ENCODE data around the gene EIF2D.
A peak's percentile ranks its signal among the peaks of the same experiment; 100 is the strongest.

The EIF2D gene, protein sequence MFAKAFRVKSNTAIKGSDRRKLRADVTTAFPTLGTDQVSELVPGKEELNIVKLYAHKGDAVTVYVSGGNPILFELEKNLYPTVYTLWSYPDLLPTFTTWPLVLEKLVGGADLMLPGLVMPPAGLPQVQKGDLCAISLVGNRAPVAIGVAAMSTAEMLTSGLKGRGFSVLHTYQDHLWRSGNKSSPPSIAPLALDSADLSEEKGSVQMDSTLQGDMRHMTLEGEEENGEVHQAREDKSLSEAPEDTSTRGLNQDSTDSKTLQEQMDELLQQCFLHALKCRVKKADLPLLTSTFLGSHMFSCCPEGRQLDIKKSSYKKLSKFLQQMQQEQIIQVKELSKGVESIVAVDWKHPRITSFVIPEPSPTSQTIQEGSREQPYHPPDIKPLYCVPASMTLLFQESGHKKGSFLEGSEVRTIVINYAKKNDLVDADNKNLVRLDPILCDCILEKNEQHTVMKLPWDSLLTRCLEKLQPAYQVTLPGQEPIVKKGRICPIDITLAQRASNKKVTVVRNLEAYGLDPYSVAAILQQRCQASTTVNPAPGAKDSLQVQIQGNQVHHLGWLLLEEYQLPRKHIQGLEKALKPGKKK

DNA sequence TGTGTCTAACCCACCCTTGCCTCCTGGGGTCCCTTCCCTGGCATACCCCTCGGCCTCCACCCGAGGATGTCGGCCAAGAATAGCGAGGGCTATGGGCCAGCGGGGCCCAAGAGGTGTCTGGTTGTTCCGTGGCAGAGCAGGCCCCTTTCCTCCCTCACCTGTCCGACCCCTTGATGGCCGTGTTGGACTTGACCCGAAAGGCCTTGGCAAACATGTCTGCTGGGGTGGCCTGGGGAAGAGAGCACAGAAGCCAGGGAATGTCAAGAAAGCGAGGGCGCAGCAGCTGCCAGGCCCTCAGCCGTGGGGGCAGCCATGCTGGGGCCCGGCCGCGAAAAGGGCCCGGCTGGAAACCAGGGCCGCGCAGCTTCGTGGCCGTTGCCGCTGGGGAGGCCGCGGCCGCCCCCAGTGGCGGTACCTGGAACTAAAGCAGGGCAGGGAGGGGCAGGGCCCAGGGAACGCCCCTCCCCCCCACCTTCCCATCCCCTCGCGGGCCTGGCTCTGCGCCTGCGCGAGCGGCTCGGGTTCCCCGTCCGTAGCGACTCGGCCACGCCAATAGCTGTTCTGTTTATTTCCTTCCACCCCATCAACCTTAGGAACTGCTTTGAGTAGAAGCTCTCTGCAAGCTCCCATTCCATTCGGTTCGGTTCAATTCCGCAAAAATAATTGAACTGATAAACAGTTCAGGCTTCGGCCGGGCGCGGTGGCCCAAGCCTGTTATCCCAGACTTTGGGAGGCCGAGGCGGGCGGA is at the start of gene EIF2D:
Gene EIF2D, minus strand, starts transcription at position 337 of the 748 bp plus-strand sequence. Its CDS starts 123 bp downstream, at position 214.
- H3K27me3 ChIP-seq (ENCODE audit: insufficient read depth, low read depth, severe bottlenecking): no peaks in the 10 kb centered on the region
- peak within 1 kb of the TSS; percentile 92 for H3K27ac ChIP-seq
- peaks cover 26% of the 10 kb centered on the region for H3K36me3 ChIP-seq
- H3K4me3 ChIP-seq (ENCODE audit: low read depth, low read length): peak within 1 kb of the TSS; percentile 83
- TF ChIP-seq, protein P1, sequence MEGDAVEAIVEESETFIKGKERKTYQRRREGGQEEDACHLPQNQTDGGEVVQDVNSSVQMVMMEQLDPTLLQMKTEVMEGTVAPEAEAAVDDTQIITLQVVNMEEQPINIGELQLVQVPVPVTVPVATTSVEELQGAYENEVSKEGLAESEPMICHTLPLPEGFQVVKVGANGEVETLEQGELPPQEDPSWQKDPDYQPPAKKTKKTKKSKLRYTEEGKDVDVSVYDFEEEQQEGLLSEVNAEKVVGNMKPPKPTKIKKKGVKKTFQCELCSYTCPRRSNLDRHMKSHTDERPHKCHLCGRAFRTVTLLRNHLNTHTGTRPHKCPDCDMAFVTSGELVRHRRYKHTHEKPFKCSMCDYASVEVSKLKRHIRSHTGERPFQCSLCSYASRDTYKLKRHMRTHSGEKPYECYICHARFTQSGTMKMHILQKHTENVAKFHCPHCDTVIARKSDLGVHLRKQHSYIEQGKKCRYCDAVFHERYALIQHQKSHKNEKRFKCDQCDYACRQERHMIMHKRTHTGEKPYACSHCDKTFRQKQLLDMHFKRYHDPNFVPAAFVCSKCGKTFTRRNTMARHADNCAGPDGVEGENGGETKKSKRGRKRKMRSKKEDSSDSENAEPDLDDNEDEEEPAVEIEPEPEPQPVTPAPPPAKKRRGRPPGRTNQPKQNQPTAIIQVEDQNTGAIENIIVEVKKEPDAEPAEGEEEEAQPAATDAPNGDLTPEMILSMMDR (IDR thresholded peaks at IDR 0.05; ENCODE audit: low read depth, low read length): peak; percentile 100
- H3K9me3 ChIP-seq (ENCODE audit: severe bottlenecking): no peaks in the 10 kb centered on the region
- peak; percentile 100 for DNase-seq

DNA sequence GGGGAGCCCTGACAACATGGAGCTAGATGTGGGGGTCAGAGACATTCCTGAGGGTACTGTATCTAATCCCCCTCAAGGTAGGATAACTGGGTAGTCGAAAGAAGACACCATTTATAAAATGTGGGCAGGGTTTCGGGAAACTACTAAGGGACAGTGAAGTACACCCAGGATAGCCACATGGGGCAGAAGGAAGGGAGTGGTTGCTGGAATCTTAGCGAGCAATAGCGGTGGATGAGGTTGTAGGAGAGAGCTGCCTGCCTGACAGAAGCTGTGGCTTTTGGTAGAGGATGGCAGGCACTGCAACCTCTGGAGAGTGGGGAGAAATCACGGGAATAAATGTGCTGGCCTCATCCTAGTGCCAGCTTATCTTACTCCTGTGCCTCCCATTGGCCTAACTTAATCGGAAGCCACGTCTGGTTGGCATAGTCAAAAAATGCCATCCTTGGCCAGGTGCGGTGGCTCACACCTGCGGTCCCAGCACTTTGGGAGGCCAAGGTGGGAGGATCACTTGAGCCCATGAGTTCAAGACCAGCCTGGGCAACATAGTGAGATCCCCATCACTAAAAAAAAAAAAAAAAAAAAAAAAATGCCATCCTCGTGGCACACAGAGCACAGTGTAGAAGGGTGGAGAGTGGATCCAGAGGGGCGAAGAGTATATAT is 49.0 kb upstream of the EIF2D start:
- Histone ChIP-seq H3K36me3 (no peaks in the 10 kb centered on the region), H3K27ac (no peak overlapping the region), H3K9me3 (ENCODE audit: severe bottlenecking) (peaks cover 3% of the 10 kb centered on the region), H3K4me3 (ENCODE audit: low read depth, low read length) (no peak overlapping the region), H3K27me3 (ENCODE audit: insufficient read depth, low read depth, severe bottlenecking) (no peaks in the 10 kb centered on the region)
- TF ChIP-seq, protein P1 (IDR thresholded peaks at IDR 0.05; ENCODE audit: low read depth, low read length): no peak
- DNase-seq: no peak

DNA sequence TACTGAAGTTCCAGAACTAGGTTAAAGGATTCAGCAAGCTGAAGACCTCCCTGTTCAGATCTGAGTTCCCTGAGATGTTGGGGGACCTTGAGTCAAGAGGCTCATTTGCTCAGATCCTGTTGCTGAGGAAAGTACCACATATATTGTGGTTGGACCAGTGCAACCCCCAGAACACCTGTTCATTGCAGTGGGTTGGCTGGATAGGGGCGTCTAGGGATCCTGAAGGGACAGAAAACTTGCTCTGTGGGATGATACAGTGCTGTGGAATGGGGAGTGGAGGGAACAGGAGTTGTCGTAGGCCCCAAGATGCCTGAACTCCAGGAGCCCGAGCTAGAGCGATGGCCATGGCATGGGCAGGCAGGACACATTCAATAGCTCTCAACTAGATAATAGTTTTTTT is 47.9 kb upstream of the EIF2D start:
- TF ChIP-seq, protein P1 (IDR thresholded peaks at IDR 0.05; ENCODE audit: low read depth, low read length): no peak
- no peak overlapping the region for H3K4me3 ChIP-seq (ENCODE audit: low read depth, low read length)
- peaks cover 3% of the 10 kb centered on the region for H3K9me3 ChIP-seq (ENCODE audit: severe bottlenecking)
- no peak overlapping the region for H3K27ac ChIP-seq
- DNase-seq: no peak
- peaks cover 2% of the 10 kb centered on the region for H3K36me3 ChIP-seq
- no peaks in the 10 kb centered on the region for H3K27me3 ChIP-seq (ENCODE audit: insufficient read depth, low read depth, severe bottlenecking)

DNA sequence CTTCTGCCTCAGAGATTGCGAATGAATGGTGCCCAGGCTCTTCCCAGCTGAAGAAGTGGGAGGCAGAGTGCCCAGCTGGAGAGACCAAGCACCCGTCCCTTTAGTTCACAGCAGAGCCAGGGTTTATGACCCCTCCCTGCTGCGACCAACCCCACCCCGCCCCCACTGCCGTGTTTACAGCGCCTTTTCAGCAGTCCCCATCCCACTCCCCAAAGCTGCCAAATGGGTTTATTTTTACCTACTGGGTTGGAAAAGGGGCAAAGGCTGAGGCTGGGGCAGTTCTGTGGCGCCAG is 46.7 kb upstream of the EIF2D start:
- DNase-seq: no peak
- TF ChIP-seq, protein P1 (IDR thresholded peaks at IDR 0.05; ENCODE audit: low read depth, low read length): no peak
- H3K4me3 ChIP-seq (ENCODE audit: low read depth, low read length): no peak overlapping the region
- peaks cover 3% of the 10 kb centered on the region for H3K9me3 ChIP-seq (ENCODE audit: severe bottlenecking)
- peaks cover 15% of the 10 kb centered on the region for H3K36me3 ChIP-seq
- H3K27me3 ChIP-seq (ENCODE audit: insufficient read depth, low read depth, severe bottlenecking): no peaks in the 10 kb centered on the region
- no peak overlapping the region for H3K27ac ChIP-seq

DNA sequence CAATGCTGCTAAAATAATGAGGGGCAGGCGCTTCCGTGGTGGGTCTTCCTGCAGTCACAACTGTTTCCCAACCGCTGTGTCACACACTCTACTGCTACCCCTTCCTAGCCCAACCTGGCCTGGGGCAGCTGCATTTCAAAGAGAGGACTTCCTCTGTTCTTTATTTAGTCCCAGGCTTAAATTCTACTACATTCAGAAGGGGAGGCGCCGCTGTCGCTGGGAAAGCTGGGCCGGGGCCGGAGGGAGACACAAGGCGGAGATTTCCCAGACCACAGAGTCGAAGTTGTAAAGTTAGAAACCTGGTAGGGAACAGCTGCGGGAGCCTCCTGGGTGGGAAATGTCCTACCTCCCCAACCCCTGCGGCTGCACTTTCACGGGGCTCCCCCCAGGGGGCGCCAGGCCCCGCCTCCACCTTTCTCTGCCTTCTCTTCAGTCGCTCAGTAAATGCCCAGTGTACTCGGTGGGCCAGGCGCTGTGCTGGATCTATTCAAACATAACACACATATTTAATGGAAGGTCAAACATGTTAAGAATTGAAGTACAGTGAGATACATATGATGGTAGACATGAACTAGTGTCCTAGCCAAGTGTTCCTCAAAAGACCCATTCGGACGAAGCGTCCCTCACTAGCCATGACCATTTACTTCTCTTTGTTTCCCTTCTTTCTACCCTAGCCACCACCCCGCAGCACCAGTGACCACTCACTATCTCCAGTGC is 46.2 kb upstream of the EIF2D start:
- TF ChIP-seq, protein P1 (IDR thresholded peaks at IDR 0.05; ENCODE audit: low read depth, low read length): peak; percentile 99
- DNase-seq: peak; percentile 80
- peaks cover 3% of the 10 kb centered on the region for H3K9me3 ChIP-seq (ENCODE audit: severe bottlenecking)
- no peak overlapping the region for H3K4me3 ChIP-seq (ENCODE audit: low read depth, low read length)
- H3K27me3 ChIP-seq (ENCODE audit: insufficient read depth, low read depth, severe bottlenecking): no peaks in the 10 kb centered on the region
- no peak overlapping the region for H3K27ac ChIP-seq
- peaks cover 20% of the 10 kb centered on the region for H3K36me3 ChIP-seq
